Measurements from ENCODE around the gene SELENOW.

The SELENOW gene

GRCh38 chr19:47824396-47824795, 45.9 kb downstream of the SELENOW start:
- no peak for DNase-seq (ENCODE audit: low read depth)

GRCh38 chr19:47826800-47827199, 48.3 kb downstream of the SELENOW start:
- DNase-seq (ENCODE audit: low read depth), result no peak

- no peak for DNase-seq (ENCODE audit: low read depth)
Observed at GRCh38 chr19:47832723-47833122, 54.2 kb downstream of the SELENOW start.
